Stimulated activated effector memory CD8-positive, alpha-beta T cell treated with anti-CD3 and anti-CD28 coated beads, Interleukin-12 subunit alpha, Interleukin-12 subunit beta, amount 100 ng/mL, for 72 hours (primary cell): ENCODE measurements around the gene ELOVL6.
A peak's percentile ranks its signal among the peaks of the same experiment; 100 is the strongest.

Source experiments
- ATAC-seq: fragments of 150-1000 bp; cut with Tn5 transposase; 2 replicates; pipeline ENCODE4 v1.10.0; 2021
- DNase-seq, 2 donors: peaks; one replicate each; pipeline ENCODE4 v3.0.0; 2021 to 2022; ENCODE audit warnings: low spot score in 2 of 2
- H3K27ac Mint-ChIP-seq: one replicate; pipeline ENCODE4 v1.8.0; 2022; ENCODE audit warnings: mild to moderate bottlenecking, mixed read lengths
- H3K36me3 Mint-ChIP-seq: one replicate; pipeline ENCODE4 v1.8.0; 2022; ENCODE audit warnings: mild to moderate bottlenecking, mixed read lengths
- H3K4me1 Mint-ChIP-seq: one replicate; pipeline ENCODE4 v1.8.0; 2022; ENCODE audit warnings: mixed read lengths
- H3K4me3 Mint-ChIP-seq: one replicate; pipeline ENCODE4 v1.8.0; 2022; ENCODE audit warnings: mild to moderate bottlenecking, mixed read lengths
- H3K9me3 Mint-ChIP-seq: one replicate; pipeline ENCODE4 v1.8.0; 2022; ENCODE audit warnings: mixed read lengths

Gene ELOVL6

GRCh38 chr4:110003401-110004187, 194.8 kb downstream of the ELOVL6 start:
- H3K4me3 Mint-ChIP-seq: no peak overlapping the region
- no peaks in the 10 kb centered on the region for H3K9me3 Mint-ChIP-seq
- H3K36me3 Mint-ChIP-seq: no peaks in the 10 kb centered on the region
- peaks cover 6% of the 10 kb centered on the region for H3K4me1 Mint-ChIP-seq
- DNase-seq: no peak
- no peak overlapping the region for H3K27ac Mint-ChIP-seq
- peak; percentile 90 for ATAC-seq

GRCh38 chr4:110002326-110002725, 196.1 kb downstream of the ELOVL6 start:
- no peaks in the 10 kb centered on the region for H3K36me3 Mint-ChIP-seq
- ATAC-seq: no peak
- no peak overlapping the region for H3K27ac Mint-ChIP-seq

GRCh38 chr4:109999585-109999912, 198.9 kb downstream of the ELOVL6 start:
- no peaks in the 10 kb centered on the region for H3K36me3 Mint-ChIP-seq
- no peak overlapping the region for H3K4me3 Mint-ChIP-seq
- no peak for ATAC-seq
- H3K4me1 Mint-ChIP-seq: no peaks in the 10 kb centered on the region
- no peak for DNase-seq
- no peak overlapping the region for H3K27ac Mint-ChIP-seq
- H3K9me3 Mint-ChIP-seq: no peaks in the 10 kb centered on the region

More at GRCh38 chr4:110002326-110002725, 196.1 kb downstream of the ELOVL6 start:
- peaks cover 6% of the 10 kb centered on the region for H3K4me1 Mint-ChIP-seq
- H3K4me3 Mint-ChIP-seq: no peak overlapping the region
- no peaks in the 10 kb centered on the region for H3K9me3 Mint-ChIP-seq
- no peak for DNase-seq

- Mint-ChIP-seq H3K36me3 (no peaks in the 10 kb centered on the region), H3K4me1 (no peaks in the 10 kb centered on the region), H3K9me3 (no peaks in the 10 kb centered on the region), H3K4me3 (no peak overlapping the region), H3K27ac (no peak overlapping the region)
- DNase-seq: no peak
- ATAC-seq: peak; percentile 48
Measured at GRCh38 chr4:109998867-109999584, 199.4 kb downstream of the ELOVL6 start.

- no peaks in the 10 kb centered on the region for H3K36me3 Mint-ChIP-seq
- no peak overlapping the region for H3K27ac Mint-ChIP-seq
- H3K9me3 Mint-ChIP-seq: no peaks in the 10 kb centered on the region
- no peaks in the 10 kb centered on the region for H3K4me1 Mint-ChIP-seq
- ATAC-seq (no peak), DNase-seq (no peak)
- H3K4me3 Mint-ChIP-seq: no peak overlapping the region
Measured at GRCh38 chr4:109996526-109996925, 201.9 kb downstream of the ELOVL6 start.
